ENCODE measurements around the gene PPM1H. TPM values are rescaled to one million over a fixed set of nuclear protein-coding genes. Genes with fewer than 3 reads are reported as not detected.
A peak's percentile ranks its signal among the peaks of the same experiment; 100 is the strongest.

Gene PPM1H
- total RNA-seq, 2 donors from 2014 or later = 46.4 to 74.4 TPM

GRCh38 chr12:62844915-62845314 is 90.0 kb downstream of the PPM1H start:
- Histone ChIP-seq H3K4me1 (ENCODE audit: control insufficient read depth, insufficient read depth, low read length) (peaks cover 6% of the 10 kb centered on the region), H3K36me3 (ENCODE audit: control insufficient read depth, insufficient read depth, low read length) (no peaks in the 10 kb centered on the region), H3K27ac (ENCODE audit: low read depth, low read length) (no peak overlapping the region), H3K4me3 (ENCODE audit: low read length) (no peak overlapping the region), H3K9me3 (ENCODE audit: control insufficient read depth, low read length) (no peaks in the 10 kb centered on the region), H3K9ac (ENCODE audit: extremely low read depth, low read length, poor library complexity, severe bottlenecking) (no peak overlapping the region), H3K27me3 (ENCODE audit: control insufficient read depth, insufficient read depth, low read length, poor library complexity, severe bottlenecking) (no peaks in the 10 kb centered on the region)
- Mint-ChIP-seq H3K36me3 (ENCODE audit: low read depth) (peaks cover 12% of the 10 kb centered on the region), H3K4me1 (peaks cover 43% of the 10 kb centered on the region), H3K9me3 (peaks cover 6% of the 10 kb centered on the region), H3K27me3 (ENCODE audit: insufficient read depth) (no peaks in the 10 kb centered on the region), H3K4me3 (no peak overlapping the region), H3K27ac (no peak overlapping the region)
- 38 to 80% methylated on average over 1 to 2 of the region's 2 CpGs for WGBS, 2 experiments (ENCODE audit: insufficient coverage in 1 of 2, insufficient read length in 1 of 2)
- DNase-seq = peak; percentile 76
- TF ChIP-seq CTCF (conservative IDR thresholded peaks at IDR 0.05) = no peak

DNA sequence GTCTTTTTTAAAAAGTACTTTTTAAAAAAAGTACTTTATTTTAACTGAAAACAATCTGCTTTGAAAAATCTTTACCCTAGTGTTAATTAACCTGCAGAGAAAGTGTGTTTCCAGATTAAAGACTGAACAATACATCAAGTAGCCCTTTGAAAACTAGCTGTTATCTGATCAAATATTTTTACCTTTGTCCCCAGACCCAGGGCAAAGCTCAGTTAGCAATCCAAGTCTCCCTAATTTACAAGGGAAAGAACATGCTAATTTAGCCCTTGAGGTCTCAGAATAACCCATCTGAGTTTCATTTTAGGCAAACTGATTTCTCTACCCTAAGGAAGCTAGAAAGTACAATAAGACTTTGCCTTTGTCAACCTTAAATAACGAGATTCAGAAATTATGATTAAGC is 91.2 kb downstream of the PPM1H start:
- H3K27me3 Mint-ChIP-seq (ENCODE audit: insufficient read depth) = no peaks in the 10 kb centered on the region
- peaks cover 37% of the 10 kb centered on the region for H3K4me1 Mint-ChIP-seq
- H3K9me3 Mint-ChIP-seq = peaks cover 6% of the 10 kb centered on the region
- H3K27me3 ChIP-seq (ENCODE audit: control insufficient read depth, insufficient read depth, low read length, poor library complexity, severe bottlenecking) = no peaks in the 10 kb centered on the region
- no peaks in the 10 kb centered on the region for H3K9me3 ChIP-seq (ENCODE audit: control insufficient read depth, low read length)
- peak overlapping the region; percentile 56 for H3K4me3 ChIP-seq (ENCODE audit: low read length)
- H3K4me1 ChIP-seq (ENCODE audit: control insufficient read depth, insufficient read depth, low read length) = peaks cover 6% of the 10 kb centered on the region
- no peak overlapping the region for H3K9ac ChIP-seq (ENCODE audit: extremely low read depth, low read length, poor library complexity, severe bottlenecking)
- no peak overlapping the region for H3K27ac Mint-ChIP-seq
- no peak for TF ChIP-seq CTCF (conservative IDR thresholded peaks at IDR 0.05)
- H3K27ac ChIP-seq (ENCODE audit: low read depth, low read length) = no peak overlapping the region
- H3K36me3 Mint-ChIP-seq (ENCODE audit: low read depth) = peaks cover 15% of the 10 kb centered on the region
- H3K36me3 ChIP-seq (ENCODE audit: control insufficient read depth, insufficient read depth, low read length) = no peaks in the 10 kb centered on the region
- WGBS, 2 experiments (ENCODE audit: insufficient coverage in 1 of 2, insufficient read length in 1 of 2) = 32% methylated on average over 1 of the region's 1 CpG; no CpG with 5 or more reads in 1 of the 2 experiments
- H3K4me3 Mint-ChIP-seq = no peak overlapping the region
- no peak for DNase-seq

- H3K27ac ChIP-seq (ENCODE audit: low read depth, low read length) = no peak overlapping the region
- Mint-ChIP-seq H3K27ac (no peak overlapping the region), H3K4me3 (no peak overlapping the region), H3K9me3 (peaks cover 6% of the 10 kb centered on the region), H3K36me3 (ENCODE audit: low read depth) (peaks cover 15% of the 10 kb centered on the region), H3K27me3 (ENCODE audit: insufficient read depth) (no peaks in the 10 kb centered on the region), H3K4me1 (peaks cover 39% of the 10 kb centered on the region)
- 93% methylated on average over 2 of the region's 3 CpGs for WGBS, 2 experiments (ENCODE audit: insufficient coverage in 1 of 2, insufficient read length in 1 of 2)
- H3K36me3 ChIP-seq (ENCODE audit: control insufficient read depth, insufficient read depth, low read length) = no peaks in the 10 kb centered on the region
- TF ChIP-seq CTCF (conservative IDR thresholded peaks at IDR 0.05) = no peak
- no peaks in the 10 kb centered on the region for H3K9me3 ChIP-seq (ENCODE audit: control insufficient read depth, low read length)
- H3K27me3 ChIP-seq (ENCODE audit: control insufficient read depth, insufficient read depth, low read length, poor library complexity, severe bottlenecking) = no peaks in the 10 kb centered on the region
- no peak for DNase-seq
- no peak overlapping the region for H3K9ac ChIP-seq (ENCODE audit: extremely low read depth, low read length, poor library complexity, severe bottlenecking)
- no peak overlapping the region for H3K4me3 ChIP-seq (ENCODE audit: low read length)
- H3K4me1 ChIP-seq (ENCODE audit: control insufficient read depth, insufficient read depth, low read length) = peaks cover 6% of the 10 kb centered on the region
These were observed 93.1 kb downstream of the PPM1H start for GRCh38 chr12:62841846-62842245.

Data from endodermal cell (in vitro differentiated cells).